ENCODE results near the gene SMAD2.
"Not testable (repeated sequence)": the region's sequence is repeated elsewhere in the genome, so short reads cannot be mapped to it uniquely, and the experiment has no call there.

Gene SMAD2

DNA sequence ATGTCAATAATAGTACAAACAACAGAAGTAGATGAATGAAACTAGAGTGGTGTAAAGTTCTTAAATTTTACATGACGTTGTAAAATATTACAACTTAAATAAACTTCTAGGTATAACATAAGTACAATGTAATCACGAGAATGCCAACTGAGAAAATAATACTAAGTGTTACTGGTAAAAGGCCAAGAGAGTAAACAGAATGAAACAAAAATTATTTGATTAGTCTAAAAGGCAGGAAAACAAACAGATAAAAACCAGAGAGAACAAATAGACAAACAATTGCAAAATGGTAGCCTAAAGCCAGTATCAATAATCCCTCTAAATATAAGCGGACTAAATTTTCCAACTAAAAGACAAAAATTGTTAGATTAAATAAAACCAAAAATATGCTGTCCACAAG lies 71.9 kb downstream of the SMAD2 start:
- in situ Hi-C loops (cut with HindIII; ENCODE audit: low sequenced_read_pairs), result no loop called here

DNA sequence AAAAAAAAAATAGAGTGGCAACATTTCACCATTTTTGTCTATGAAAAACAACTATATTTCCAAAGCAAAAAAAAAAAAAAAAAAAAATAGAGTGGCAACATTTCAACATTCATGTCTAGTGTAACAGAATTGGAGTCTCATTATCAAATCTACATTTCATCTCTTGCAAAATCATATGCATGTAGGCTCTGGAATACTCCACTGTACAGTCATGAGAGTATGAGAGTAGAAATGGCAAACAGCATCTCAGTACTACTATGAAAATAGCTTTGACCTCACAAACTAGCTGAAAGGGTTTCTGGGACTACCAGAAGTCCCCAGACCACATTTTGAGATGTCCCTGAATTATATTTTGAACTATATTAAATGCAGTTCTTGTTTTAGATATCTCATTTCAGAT lies 82.8 kb downstream of the SMAD2 start:
- in situ Hi-C loops (cut with HindIII; ENCODE audit: low sequenced_read_pairs), result no loop called here

DNA sequence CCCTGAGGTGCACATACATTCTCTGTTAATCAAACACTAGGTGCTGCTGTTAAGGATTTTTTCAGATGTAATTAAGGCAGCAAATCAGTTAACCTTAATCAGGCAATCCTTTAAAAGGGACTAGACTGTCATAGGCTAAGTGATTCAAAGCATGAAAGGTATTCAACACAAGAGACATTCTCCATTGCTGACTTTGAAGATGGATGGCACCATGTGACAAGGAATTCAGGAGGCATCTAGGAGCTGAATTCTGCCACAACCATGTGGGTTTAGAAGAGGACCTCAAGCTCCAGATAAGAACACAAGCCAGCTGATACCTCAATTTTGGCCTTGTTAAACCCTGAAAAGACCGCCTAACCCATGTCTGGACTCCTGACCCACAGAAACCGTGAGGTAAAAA lies 84.0 kb downstream of the SMAD2 start:
- in situ Hi-C loops (cut with HindIII; ENCODE audit: low sequenced_read_pairs), result no loop called here

DNA sequence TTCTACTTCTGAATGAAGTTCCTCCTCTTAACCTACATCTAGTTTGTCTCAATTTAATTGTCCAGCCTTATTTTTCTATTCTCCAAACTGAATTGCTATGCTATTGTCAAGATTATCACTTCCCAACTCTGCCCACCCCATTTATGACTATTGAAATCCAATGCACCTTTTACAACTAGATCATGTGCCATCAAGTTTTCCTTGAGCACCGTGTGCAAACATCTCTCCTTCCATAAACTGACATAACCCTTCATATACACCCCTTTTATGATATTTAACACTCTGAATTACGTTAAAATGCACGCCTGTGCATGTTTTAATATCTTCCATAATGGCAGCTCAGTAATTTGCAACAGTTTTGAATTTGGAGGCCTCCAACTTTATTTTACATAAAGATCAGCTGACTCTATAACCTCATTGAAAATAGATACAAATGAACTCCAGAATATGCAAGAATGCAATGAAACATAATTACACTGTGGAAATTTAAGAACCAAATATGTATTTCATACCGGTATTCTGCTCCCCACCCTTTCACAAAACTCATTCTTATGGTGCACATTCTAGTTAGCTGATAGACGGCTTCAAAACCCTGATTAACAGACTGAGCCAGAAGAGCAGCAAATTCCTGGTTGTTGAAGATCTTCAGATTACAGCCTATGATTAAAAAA lies 85.5 kb downstream of the SMAD2 start:
- in situ Hi-C loops (cut with HindIII; ENCODE audit: low sequenced_read_pairs), result no loop called here

DNA sequence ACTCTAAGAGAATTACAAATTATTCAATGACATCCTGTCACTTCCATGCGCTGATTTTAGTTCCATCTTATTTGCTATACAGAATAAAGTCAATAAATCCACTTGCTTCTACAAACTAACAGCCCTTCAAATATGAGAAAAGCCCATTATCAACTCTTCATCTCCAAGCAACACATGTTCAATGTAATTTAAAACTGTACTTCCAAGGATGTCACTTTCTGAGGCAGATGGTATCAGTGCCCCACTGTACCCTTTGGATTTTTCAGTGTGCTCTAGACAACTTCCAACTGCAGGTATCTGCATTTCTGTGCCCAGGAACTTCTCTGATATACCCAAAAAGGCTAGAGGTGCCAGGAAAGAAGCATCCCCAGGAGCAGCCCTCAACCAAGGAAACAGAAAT lies 87.6 kb downstream of the SMAD2 start:
- in situ Hi-C loops (cut with HindIII; ENCODE audit: low sequenced_read_pairs), result no loop called here

DNA sequence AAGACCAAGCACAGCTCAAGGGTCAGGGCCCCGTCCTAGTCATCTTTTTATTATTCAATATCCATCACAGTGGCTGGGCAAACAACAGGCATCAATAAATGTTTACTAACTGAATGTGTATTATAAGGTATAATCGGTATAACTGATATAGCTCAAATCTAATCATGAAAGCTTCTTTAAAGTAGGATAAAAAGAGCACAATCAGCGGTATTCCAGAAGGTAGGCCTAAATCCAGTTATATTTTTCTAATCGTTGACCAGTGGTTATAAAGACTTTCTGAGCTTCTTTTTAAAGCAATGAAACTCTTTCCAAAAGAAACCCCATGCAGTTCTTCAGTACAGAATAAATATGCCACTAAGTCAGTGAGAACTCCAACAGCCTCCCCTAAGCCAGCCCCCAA lies 92.1 kb downstream of the SMAD2 start:
- in situ Hi-C loops (cut with HindIII; ENCODE audit: low sequenced_read_pairs), result no loop called here

DNA sequence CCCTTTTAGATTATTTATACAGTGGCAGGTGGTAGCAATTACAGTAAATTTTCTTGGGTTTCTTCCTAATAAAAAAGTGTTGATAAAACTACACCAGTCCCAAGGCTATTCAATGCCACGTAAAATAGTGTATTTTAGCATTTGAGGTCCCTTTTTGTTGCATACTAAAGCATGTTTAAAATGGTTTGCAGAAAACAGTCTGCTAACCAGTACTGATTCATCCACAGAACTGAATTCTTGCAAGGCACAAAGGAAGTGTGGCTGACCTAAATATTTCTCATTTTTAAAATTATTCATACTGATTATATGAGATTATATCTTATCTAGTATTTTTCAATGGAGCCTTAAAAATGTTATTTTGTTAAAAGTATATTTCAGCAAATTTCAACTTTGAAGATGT lies 98.1 kb downstream of the SMAD2 start:
- in situ Hi-C loops (cut with HindIII; ENCODE audit: low sequenced_read_pairs), result no loop called here

DNA sequence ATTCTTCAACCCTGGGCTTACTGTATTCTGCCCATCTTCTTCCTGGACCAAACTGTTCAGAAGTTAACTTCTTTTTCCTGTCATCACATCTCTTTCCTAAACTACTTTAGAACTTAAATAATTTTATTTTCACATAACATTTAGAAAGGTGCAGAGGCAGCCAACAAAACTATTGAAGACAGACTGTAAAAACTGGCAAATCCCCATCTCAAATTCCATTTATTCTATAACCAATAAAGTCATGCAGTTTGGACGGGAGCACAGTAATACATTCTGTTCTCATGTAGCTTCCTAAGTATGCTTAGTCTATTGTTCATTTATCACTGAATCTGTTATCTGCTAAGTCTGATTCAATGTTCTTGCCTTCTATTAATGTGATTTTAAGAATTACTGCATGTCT lies 99.1 kb downstream of the SMAD2 start:
- in situ Hi-C loops (cut with HindIII; ENCODE audit: low sequenced_read_pairs), result no loop called here

DNA sequence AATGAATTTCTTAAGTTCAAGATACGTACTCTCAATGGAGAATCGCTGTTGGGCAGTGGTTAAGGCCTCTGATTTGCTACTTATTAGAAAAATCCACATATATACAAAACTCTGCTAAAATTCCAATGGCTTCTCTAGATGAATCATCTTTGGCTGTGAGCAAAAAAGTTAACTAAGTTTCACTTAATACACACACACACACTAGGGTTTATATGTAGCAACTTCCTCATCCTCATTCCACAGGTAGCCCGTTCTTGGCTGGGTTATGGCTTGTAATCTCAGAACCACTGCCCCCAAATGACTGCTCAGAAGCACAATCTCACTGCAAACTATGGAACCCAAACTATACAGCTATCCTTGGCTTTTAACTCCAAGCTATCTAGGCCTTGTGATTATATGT lies 99.7 kb downstream of the SMAD2 start:
- in situ Hi-C loops (cut with HindIII; ENCODE audit: low sequenced_read_pairs), result no loop called here

DNA sequence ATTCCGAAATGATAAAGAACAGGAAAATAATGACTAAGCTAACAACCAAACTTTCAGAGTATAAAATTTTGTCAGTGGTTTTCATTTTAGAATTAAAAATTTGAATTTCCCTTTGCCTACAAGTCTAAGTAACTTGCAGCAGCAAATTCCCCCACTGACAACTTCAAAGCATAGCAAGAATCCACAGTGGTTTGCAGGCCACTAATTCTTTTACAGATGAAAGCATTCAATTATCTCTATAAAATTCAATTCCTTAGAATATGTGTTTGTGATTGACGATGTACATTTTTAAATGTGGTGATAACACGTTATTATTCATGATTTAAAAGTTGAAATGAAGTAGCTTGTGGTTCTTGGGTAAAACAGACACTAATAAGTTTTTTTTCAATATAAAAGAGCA lies 100.6 kb downstream of the SMAD2 start:
- in situ Hi-C loops (cut with HindIII; ENCODE audit: low sequenced_read_pairs), result no loop called here

DNA sequence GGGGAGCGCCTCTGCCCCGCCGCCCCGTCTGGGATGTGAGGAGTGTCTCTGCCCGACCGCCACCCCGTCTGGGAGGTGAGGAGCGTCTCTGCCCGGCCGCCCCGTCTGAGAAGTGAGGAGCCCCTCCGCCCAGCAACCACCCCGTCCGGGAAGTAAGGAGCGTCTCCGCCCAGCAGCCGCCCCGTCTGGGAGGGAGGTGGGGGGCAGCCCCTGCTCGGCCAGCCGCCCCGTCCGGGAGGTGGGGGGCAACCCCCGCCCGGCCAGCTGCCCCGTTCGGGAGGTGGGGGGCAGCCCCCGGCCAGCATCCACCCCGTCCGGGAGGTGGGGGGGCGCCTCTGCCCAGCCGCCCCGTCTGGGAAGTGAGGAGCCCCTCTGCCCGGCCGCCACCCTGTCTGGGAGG lies 102.4 kb downstream of the SMAD2 start:
- in situ Hi-C loops (cut with HindIII; ENCODE audit: low sequenced_read_pairs), result not testable (repeated sequence)

DNA sequence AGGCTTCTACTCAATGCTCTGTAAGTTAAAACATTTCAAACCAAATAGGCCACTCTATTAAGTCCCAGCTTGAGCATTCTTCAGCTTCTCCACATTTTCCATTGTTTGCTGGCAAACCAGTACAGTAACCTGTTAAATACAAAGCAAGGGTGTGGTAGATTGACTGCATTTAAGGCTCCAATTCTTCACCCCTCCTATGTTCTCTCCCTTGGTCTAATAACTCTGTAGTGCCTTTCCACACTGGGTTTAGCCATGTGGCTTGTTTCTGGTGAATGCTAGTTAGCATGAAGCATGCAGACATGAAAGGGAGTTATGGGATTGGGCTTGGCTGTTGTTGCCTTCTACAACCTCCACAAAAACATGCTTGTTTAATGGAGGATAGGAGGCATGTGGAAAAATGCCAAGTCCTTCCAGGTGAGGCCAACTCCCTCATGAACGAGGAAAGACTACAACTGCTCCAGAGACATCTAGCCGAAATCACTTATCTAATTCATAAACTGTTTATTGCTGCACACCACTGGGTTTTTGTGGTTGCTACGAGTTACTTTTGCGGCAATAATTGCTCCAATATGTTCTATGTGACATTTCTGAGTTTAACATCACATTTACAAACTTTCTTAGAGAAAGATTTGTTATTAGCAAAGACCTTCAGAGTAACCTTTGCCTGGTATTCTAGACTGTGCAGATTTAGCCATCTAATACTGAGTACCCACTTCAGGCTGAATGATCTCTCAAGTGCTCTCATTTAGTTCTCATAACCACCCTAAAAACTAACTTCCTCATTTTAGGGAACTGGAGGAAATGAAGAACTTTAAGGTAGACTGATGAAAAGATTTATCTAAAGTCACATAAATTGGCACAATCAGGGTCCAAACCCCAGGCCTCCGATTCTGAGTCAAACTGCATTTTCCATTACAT lies 104.0 kb downstream of the SMAD2 start:
- in situ Hi-C loops (cut with HindIII; ENCODE audit: low sequenced_read_pairs), result no loop called here

DNA sequence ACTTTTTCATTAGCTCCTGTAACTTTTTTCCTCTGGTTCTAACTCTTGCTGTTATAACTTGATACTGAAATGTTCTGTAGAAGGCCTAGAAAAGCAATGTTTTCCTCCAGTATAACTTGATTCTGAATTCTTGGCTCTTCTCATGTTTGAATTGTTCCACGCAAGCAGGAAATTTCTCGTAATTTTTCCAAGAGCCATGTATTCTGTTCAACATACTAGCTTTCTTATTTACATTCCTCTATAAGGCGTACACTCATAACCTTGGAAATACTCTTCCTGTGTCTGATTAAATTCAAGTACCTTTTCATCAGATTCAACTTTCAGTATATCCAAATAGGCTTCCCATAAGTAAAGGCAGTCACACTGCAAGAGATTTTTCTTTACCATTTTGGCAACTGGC lies 109.1 kb downstream of the SMAD2 start:
- in situ Hi-C loops (cut with HindIII; ENCODE audit: low sequenced_read_pairs), result loop anchor here (25.0 kb wide), 1 partner anchor 616 kb away; no protein-coding TSS in a partner anchor

DNA sequence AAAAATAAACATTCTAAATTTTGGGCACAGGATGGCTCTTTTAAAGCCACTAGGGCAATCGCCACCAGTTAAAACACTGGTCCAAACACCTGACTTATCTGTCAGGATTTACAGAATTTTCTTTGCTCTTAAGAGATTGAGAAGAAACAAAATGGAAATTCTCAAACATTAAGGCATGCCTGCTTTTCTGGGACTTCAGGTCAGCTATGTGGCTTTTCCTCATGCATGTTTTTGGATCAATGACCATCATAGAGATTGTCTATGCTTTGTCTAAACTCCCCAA lies 112.7 kb downstream of the SMAD2 start:
- in situ Hi-C loops (cut with HindIII; ENCODE audit: low sequenced_read_pairs), result loop anchor here (25.0 kb wide), 1 partner anchor 620 kb away; no protein-coding TSS in a partner anchor

DNA sequence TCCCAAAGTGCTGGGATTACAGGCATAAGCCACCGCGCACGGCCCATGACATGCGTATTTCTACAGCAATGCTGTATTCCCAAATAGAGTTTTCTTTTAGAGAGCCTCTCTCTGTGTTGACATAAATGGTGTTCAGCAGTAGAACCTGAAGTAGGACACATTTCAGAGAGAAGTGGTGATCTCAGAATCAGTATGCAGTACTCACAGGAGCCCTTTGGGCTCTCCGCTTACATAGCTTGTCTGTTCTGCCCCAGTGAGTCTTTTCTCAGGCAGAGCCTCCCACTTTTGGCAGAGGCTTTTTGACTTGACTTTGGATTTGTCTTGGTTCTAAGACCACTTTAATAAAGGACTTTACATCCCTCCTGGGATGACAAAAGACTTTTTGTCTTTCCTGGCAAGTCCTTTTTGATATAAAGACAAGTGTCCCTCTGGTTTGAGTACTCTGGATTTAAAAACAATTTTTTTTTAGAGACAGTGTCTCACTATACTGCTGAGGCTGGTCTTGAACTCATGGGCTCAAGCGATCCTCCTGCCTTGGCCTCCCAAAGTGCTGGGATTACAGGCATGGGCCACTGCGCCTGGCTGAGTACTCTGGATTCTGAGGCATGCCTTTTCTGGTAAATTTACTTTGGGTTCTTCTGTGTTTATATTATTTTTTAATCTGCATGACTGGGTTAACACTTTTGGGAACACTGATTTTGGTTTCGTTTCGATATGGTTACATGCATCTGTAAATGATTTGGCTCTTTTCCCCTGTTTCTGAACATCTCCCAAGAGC lies 113.3 kb downstream of the SMAD2 start:
- in situ Hi-C loops (cut with HindIII; ENCODE audit: low sequenced_read_pairs), result loop anchor here (25.0 kb wide), 1 partner anchor 620 kb away; no protein-coding TSS in a partner anchor

DNA sequence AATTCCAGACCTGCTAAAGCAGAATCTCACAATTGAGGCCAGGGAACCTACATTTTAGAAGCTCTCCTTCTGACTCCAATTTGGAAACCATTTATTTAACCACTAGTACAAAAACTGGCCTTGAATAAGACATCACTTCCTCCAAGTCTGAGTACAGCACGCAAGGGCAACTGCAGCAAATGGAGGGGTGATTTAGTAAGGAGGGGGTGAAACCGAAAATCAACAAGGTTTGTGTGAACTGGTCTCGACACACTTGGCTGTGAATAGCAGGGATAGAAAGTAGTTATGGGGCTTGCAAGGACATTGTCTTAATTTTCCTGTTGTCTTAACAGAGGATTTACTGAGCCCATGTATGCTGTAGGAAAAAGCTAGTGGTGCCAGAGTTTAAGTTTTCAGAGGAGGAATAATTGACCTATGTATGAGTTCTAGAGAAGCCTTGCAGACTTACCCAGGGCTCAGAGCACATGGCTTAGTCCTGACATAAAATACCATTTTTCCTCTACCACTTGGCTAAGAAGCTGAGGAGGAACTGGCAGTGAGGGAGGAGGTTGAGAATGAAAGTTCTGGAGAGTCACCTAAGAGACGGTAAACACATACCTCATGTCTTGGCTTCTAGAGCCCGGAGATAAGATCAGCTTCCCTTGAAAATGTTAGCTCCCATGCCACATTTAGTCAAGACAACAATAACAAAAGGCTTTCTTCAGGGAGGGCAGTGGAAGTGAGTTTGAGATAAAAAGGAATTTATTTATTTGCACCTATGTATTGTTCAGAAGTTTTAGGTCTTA lies 114.8 kb downstream of the SMAD2 start:
- in situ Hi-C loops (cut with HindIII; ENCODE audit: low sequenced_read_pairs), result loop anchor here (25.0 kb wide), 1 partner anchor 622 kb away; no protein-coding TSS in a partner anchor

DNA sequence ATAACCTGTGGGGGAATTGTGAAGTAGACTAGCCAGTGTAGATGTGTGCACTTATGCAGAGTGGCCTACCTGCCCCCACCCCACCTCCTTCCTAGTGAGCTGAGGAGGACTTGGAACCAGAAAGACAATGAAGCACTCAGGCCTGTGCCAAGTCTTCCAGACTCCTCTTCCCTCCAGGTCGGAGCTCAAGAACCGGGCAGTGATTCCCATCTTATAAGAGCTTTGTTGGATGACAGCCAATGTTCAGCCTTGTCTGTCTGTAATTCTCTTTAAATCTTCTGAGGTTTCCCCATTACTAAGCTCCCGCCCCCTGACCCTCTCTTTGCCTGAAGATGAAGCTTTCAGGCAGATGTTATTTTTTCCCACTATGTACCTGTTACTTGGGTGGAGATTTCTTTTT lies 121.0 kb downstream of the SMAD2 start:
- in situ Hi-C loops (cut with HindIII; ENCODE audit: low sequenced_read_pairs), result loop anchor here (25.0 kb wide), 1 partner anchor 628 kb away; no protein-coding TSS in a partner anchor

DNA sequence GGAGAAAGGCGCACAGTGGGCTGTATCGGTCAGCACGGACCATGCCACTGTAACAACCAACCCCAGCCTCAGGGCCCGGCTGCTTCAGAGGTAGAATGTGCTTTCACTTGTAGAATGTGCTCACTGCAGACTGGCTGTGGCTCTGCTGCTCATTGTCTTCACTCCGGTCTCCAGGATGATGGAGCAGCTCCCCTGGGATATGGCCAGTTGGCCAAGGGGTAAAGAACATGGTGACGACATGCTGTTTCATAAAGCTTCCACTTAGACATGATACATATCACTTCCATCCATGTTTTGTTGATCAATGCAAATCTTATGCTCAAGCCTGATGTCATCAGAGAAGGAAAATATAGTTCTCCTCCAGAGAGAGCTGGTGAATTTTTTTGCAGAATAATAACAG lies 127.7 kb downstream of the SMAD2 start:
- in situ Hi-C loops (cut with HindIII; ENCODE audit: low sequenced_read_pairs), result loop anchor here (25.0 kb wide), 1 partner anchor 634 kb away; no protein-coding TSS in a partner anchor

DNA sequence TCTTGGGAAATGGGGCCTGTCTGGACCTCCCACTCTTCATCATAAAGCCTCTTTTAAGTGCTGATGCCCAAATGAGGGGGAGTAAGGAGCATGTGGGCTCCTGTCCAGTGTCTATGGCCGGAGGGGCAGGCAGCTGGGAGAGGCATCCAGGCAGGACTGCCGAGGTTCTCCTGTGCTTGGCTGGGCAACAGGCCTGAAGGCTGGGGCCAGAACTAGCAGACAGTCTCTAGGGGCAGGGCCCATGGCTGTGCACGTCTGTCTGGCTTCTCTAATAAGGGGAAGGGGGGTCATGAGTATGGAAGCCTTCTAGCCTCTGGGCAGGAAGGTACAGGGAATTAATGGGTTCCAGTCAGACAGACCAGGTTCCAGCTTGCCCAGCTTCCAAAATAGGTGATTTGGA lies 128.6 kb downstream of the SMAD2 start:
- in situ Hi-C loops (cut with HindIII; ENCODE audit: low sequenced_read_pairs), result loop anchor here (25.0 kb wide), 1 partner anchor 635 kb away; no protein-coding TSS in a partner anchor

DNA sequence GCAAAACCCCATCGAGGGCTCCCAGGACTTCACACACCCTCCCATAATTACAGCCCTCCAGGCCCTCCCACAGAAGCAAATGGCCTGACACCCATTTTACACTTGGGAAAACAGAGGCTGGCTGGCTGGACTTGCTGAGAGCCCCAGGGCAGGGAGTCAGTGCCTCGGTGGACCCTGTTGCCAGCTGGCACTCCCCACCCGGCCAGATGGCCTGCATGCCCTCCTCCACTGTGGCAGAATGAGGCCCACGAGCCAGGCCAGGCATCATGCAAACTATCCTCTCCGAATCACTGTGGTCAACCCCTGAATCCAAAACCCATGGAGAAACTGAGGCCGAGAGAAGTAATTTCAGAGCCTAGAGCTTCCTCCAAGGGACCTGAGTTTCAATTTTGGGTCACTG lies 129.7 kb downstream of the SMAD2 start:
- in situ Hi-C loops (cut with HindIII; ENCODE audit: low sequenced_read_pairs), result loop anchor here (25.0 kb wide), 1 partner anchor 637 kb away; no protein-coding TSS in a partner anchor
